K562 treated with DMSO at 1 percent for 12 hours (cell line): ENCODE measurements around the gene CLTC. TPM values are rescaled to one million over a fixed set of nuclear protein-coding genes. Genes with fewer than 3 reads are reported as not detected.

Experiments used
- total RNA-seq: library from RNA; unstranded; fragments of 300-600 nt; gene quantifications from 2 replicates; pipeline ENCODE4 v1.2.3, GENCODE V29; 2022; ENCODE audit not compliant: insufficient read depth

CLTC gene
- total RNA-seq: 58.4 and 153 TPM in 2 replicates

GRCh38 chr17:59619298-59620063 is at the start of gene CLTC:
Gene CLTC (plus strand): TSS chr17:59619895. CDS start chr17:59620132, 237 bp downstream.

GRCh38 chr17:59707149-59707970 is 87.7 kb downstream of the CLTC start, which contains the start of the genes PTRH2 and VMP1:
Gene PTRH2 (minus strand): TSS chr17:59707430. CDS start chr17:59697978, 9,452 bp downstream.
Gene VMP1 (plus strand): TSS chr17:59707654. CDS start chr17:59731447, 23,793 bp downstream.

Other genes starting within 250 kb of the CLTC start
- 8.8 and 26.5 TPM in 2 replicates for gene DHX40, start 54.3 kb upstream of the CLTC start, total RNA-seq
- 30.2 and 32.9 TPM in 2 replicates for gene PTRH2, start 87.5 kb downstream of the CLTC start, total RNA-seq
- 38.7 and 70.8 TPM in 2 replicates for gene VMP1, start 87.8 kb downstream of the CLTC start, total RNA-seq